Stimulated activated CD8-positive, alpha-beta memory T cell treated with anti-CD3 and anti-CD28 coated beads, Interleukin-12 subunit alpha, Interleukin-12 subunit beta, amount 100 ng/mL, for 1 hour (primary cell): ENCODE measurements around the gene INTS11.

Experiments used
- DNase-seq: peaks from one replicate; pipeline ENCODE4 v3.0.0-alpha.2; 2020; ENCODE audit warnings: low read depth

The INTS11 gene

DNA sequence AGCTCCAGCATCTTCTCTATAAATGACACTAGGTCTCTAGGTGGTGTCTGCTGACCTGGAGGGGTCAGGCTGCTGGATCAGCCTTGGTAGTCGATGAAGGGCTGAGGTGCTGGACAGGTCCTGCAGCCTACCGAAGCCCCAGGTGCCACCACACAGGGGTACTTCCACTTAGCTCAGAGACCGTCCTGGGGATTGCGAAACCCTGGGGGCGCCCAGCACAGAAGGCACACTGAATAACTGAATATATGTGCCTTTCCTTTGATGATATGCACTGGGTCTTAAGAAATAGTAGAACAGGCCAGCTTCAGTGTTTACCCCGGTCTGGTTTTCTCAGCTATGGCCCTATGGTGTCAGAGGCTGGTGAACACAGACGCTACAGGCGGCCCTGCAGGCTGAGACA lies 61.7 kb downstream of the INTS11 start:
- no peak for DNase-seq

DNA sequence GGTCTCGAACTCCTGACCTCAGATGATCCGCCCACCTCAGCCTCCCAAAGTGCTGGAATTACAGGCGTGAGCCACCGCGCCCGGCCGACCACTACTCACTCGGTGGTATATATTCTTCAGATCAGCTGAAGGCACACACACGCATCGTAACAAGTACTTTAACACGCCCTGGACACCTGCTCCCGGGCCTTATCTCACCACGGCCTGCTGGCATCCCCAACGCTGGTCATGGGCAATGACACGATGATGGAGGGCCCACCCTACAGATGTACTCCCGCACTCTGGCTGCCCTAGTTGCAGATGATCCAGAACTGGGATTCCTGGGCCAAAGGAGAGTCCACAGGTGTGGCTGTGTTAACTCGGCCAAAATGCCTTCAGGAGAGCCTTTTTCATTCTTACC lies 62.4 kb downstream of the INTS11 start:
- no peak for DNase-seq
